Ascending aorta (tissue), 2 donors: Measurements from ENCODE around the gene COL18A1. TPM values are rescaled to one million over a fixed set of nuclear protein-coding genes. Genes with fewer than 3 reads are reported as not detected.

Source experiments
- DNase-seq, 2 donors: peaks; one replicate each; pipeline ENCODE4 v3.0.0-alpha.2; 2019; ENCODE audit warnings: low spot score in 2 of 2
- H3K27ac ChIP-seq, 2 donors: fragments of 200-600 bp; sonication (generic); one replicate each; pipeline ENCODE4 v1.5.1; 2016 to 2017; ENCODE audit warnings: mild to moderate bottlenecking in 1 of 2
- H3K27me3 ChIP-seq: fragments of 200-600 bp; sonication (generic); one replicate; pipeline ENCODE4 v1.5.1; 2017
- H3K36me3 ChIP-seq, 2 donors: fragments of 200-600 bp; sonication (generic); one replicate each; pipeline ENCODE4 v1.5.1; 2016
- H3K4me1 ChIP-seq, 2 donors: fragments of 200-600 bp; sonication (generic); one replicate each; pipeline ENCODE4 v1.5.1; 2016 to 2017; ENCODE audit warnings: mild to moderate bottlenecking in 1 of 2
- H3K4me3 ChIP-seq, 2 donors: fragments of 200-600 bp; sonication (generic); one replicate each; pipeline ENCODE4 v1.5.1; 2016 to 2017; ENCODE audit warnings: mild to moderate bottlenecking in 1 of 2
- H3K9me3 ChIP-seq, 2 donors: fragments of 200-600 bp; sonication (generic); one replicate each; pipeline ENCODE4 v1.5.1; 2016
- CTCF ChIP-seq, 3 experiments: fragments of 200-600 bp in 2 of 3; fragments of 450-650 bp in 1 of 3; sonication (generic) in 2 of 3; IDR thresholded peaks; one replicate each; pipeline ENCODE4 v1.5.1; 2016 to 2019; ENCODE audit warnings: antibody characterized with exemption in 3 of 3, mild to moderate bottlenecking in 1 of 3, moderate library complexity in 1 of 3
- intact Hi-C: fragments of 100-400 bp; cut with DNase I; formaldehyde crosslinking; loops from one replicate; pipeline ENCODE4 v1.15.1; 2023
- total RNA-seq: library from RNA; depleted of rRNA; stranded (reverse); fragments of >200 nt; gene quantifications from one replicate; pipeline ENCODE4 v1.1.0, GENCODE V29; 2016

COL18A1 gene
- total RNA-seq, 1 donor from 2014 or later: 699 TPM

- no peak overlapping the region for H3K4me3 ChIP-seq
- no peaks in the 10 kb centered on the region for H3K36me3 ChIP-seq
- intact Hi-C loops: no loop called here
- TF ChIP-seq CTCF (IDR thresholded peaks at IDR 0.05): no peak
- no peaks in the 10 kb centered on the region for H3K9me3 ChIP-seq
- DNase-seq: peak in 1 of 2 donors; percentile 51
- no peaks in the 10 kb centered on the region for H3K27me3 ChIP-seq
- no peak overlapping the region for H3K27ac ChIP-seq
- H3K4me1 ChIP-seq: no peaks in the 10 kb centered on the region
Measured at GRCh38 chr21:45393833-45394638, 10.9 kb upstream of the COL18A1 start.

- intact Hi-C loops: no loop called here
Measured at GRCh38 chr21:45396620-45396995, 8.4 kb upstream of the COL18A1 start.

GRCh38 chr21:45397381-45397780, 7.6 kb upstream of the COL18A1 start:
- TF ChIP-seq CTCF (IDR thresholded peaks at IDR 0.05): no peak

More at GRCh38 chr21:45396620-45396995, 8.4 kb upstream of the COL18A1 start:
- no peaks in the 10 kb centered on the region for H3K27me3 ChIP-seq
- no peak overlapping the region for H3K4me3 ChIP-seq
- H3K9me3 ChIP-seq: peaks cover 4 to 7% of the 10 kb centered on the region in 2 donors
- no peak overlapping the region for H3K27ac ChIP-seq
- no peak for TF ChIP-seq CTCF (IDR thresholded peaks at IDR 0.05)
- H3K36me3 ChIP-seq: no peaks in the 10 kb centered on the region
- H3K4me1 ChIP-seq: no peaks in the 10 kb centered on the region
- peak in 1 of 2 donors; percentile 30 for DNase-seq

GRCh38 chr21:45401054-45401518, 3.9 kb upstream of the COL18A1 start:
- DNase-seq: no peak
- intact Hi-C loops: no loop called here
- H3K27ac ChIP-seq: no peak overlapping the region
- no peak for TF ChIP-seq CTCF (IDR thresholded peaks at IDR 0.05)
- peaks cover 4 to 9% of the 10 kb centered on the region in 2 donors for H3K9me3 ChIP-seq
- peaks cover 5% of the 10 kb centered on the region in 2 donors for H3K4me1 ChIP-seq
- no peaks in the 10 kb centered on the region for H3K36me3 ChIP-seq
- no peak overlapping the region for H3K4me3 ChIP-seq
- no peaks in the 10 kb centered on the region for H3K27me3 ChIP-seq

More at GRCh38 chr21:45397381-45397780, 7.6 kb upstream of the COL18A1 start:
- Histone ChIP-seq H3K27me3 (no peaks in the 10 kb centered on the region), H3K27ac (no peak overlapping the region), H3K36me3 (no peaks in the 10 kb centered on the region), H3K9me3 (peaks cover 4 to 9% of the 10 kb centered on the region in 2 donors), H3K4me3 (no peak overlapping the region), H3K4me1 (no peaks in the 10 kb centered on the region)
- intact Hi-C loops: no loop called here
- no peak for DNase-seq

- intact Hi-C loops: no loop called here
- no peak for TF ChIP-seq CTCF (IDR thresholded peaks at IDR 0.05)
- Histone ChIP-seq H3K4me3 (no peak overlapping the region), H3K4me1 (peaks cover 11 to 13% of the 10 kb centered on the region in 2 donors), H3K9me3 (peaks cover 4 to 9% of the 10 kb centered on the region in 2 donors), H3K36me3 (no peaks in the 10 kb centered on the region), H3K27ac (no peak overlapping the region), H3K27me3 (no peaks in the 10 kb centered on the region)
- DNase-seq: peak in 1 of 2 donors; percentile 57
Measured at GRCh38 chr21:45401916-45402900, 2.8 kb upstream of the COL18A1 start.
